Activated CD4-positive, CD25-positive, alpha-beta regulatory T cell treated with anti-CD3 and anti-CD28 coated beads, Interleukin-2, amount 50 U/mL, for 72 hours (primary cell): ENCODE results near the gene TMSB10.
"Not testable (repeated sequence)": the region's sequence is repeated elsewhere in the genome, so short reads cannot be mapped to it uniquely, and the experiment has no call there.

ENCODE experiments used
- DNase-seq: peaks from one replicate; pipeline ENCODE4 v3.0.0; 2021

TMSB10 gene

GRCh38 chr2:84904717-84905174 lies 710 bp upstream of the TMSB10 start:
- DNase-seq, result no peak

- DNase-seq, result peak; percentile 61
Measured at GRCh38 chr2:84906108-84906899, 848 bp downstream of the TMSB10 start.

- DNase-seq, result no peak
Measured at GRCh38 chr2:84906900-84907714, 1.7 kb downstream of the TMSB10 start.

- no peak for DNase-seq
Measured at GRCh38 chr2:84908948-84909713, 3.7 kb downstream of the TMSB10 start.

- DNase-seq, result no peak
Measured at GRCh38 chr2:84911135-84911678, 5.8 kb downstream of the TMSB10 start.

- no peak for DNase-seq
Measured at GRCh38 chr2:84912984-84913383, 7.5 kb downstream of the TMSB10 start.

- no peak for DNase-seq
Measured at GRCh38 chr2:84914334-84914733, 8.9 kb downstream of the TMSB10 start.

GRCh38 chr2:84915675-84916074 lies 10.2 kb downstream of the TMSB10 start:
- DNase-seq, result not testable (repeated sequence)

- not testable (repeated sequence) for DNase-seq
Measured at GRCh38 chr2:84917821-84918220, 12.4 kb downstream of the TMSB10 start.

GRCh38 chr2:84918430-84918829 lies 13.0 kb downstream of the TMSB10 start:
- no peak for DNase-seq

- no peak for DNase-seq
Measured at GRCh38 chr2:84919885-84920580, 14.6 kb downstream of the TMSB10 start.

GRCh38 chr2:84923009-84923408 lies 17.6 kb downstream of the TMSB10 start:
- no peak for DNase-seq

GRCh38 chr2:84924173-84925106 lies 19.0 kb downstream of the TMSB10 start:
- DNase-seq, result no peak

GRCh38 chr2:84925336-84925723 lies 19.9 kb downstream of the TMSB10 start:
- no peak for DNase-seq

GRCh38 chr2:84925724-84926376 lies 20.4 kb downstream of the TMSB10 start:
- peak; percentile 99 for DNase-seq

GRCh38 chr2:84927275-84927627 lies 21.8 kb downstream of the TMSB10 start:
- DNase-seq, result no peak

GRCh38 chr2:84931384-84931821 lies 25.9 kb downstream of the TMSB10 start:
- DNase-seq, result no peak

- no peak for DNase-seq
Measured at GRCh38 chr2:84938194-84938879, 32.9 kb downstream of the TMSB10 start.

GRCh38 chr2:84939426-84940087 lies 34.1 kb downstream of the TMSB10 start:
- peak; percentile 65 for DNase-seq
